CD1c-positive myeloid dendritic cell (primary cell): Measurements from ENCODE around the gene NUP205.

Experiments
- DNase-seq: peaks from one replicate; pipeline ENCODE4 v3.0.0-alpha.2; 2016; ENCODE audit errors: extremely low spot score

The NUP205 gene, protein sequence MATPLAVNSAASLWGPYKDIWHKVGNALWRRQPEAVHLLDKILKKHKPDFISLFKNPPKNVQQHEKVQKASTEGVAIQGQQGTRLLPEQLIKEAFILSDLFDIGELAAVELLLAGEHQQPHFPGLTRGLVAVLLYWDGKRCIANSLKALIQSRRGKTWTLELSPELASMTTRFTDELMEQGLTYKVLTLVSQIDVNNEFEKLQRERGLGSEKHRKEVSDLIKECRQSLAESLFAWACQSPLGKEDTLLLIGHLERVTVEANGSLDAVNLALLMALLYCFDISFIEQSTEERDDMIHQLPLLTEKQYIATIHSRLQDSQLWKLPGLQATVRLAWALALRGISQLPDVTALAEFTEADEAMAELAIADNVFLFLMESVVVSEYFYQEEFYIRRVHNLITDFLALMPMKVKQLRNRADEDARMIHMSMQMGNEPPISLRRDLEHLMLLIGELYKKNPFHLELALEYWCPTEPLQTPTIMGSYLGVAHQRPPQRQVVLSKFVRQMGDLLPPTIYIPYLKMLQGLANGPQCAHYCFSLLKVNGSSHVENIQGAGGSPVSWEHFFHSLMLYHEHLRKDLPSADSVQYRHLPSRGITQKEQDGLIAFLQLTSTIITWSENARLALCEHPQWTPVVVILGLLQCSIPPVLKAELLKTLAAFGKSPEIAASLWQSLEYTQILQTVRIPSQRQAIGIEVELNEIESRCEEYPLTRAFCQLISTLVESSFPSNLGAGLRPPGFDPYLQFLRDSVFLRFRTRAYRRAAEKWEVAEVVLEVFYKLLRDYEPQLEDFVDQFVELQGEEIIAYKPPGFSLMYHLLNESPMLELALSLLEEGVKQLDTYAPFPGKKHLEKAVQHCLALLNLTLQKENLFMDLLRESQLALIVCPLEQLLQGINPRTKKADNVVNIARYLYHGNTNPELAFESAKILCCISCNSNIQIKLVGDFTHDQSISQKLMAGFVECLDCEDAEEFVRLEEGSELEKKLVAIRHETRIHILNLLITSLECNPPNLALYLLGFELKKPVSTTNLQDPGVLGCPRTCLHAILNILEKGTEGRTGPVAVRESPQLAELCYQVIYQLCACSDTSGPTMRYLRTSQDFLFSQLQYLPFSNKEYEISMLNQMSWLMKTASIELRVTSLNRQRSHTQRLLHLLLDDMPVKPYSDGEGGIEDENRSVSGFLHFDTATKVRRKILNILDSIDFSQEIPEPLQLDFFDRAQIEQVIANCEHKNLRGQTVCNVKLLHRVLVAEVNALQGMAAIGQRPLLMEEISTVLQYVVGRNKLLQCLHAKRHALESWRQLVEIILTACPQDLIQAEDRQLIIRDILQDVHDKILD (N-terminal part only)

DNA sequence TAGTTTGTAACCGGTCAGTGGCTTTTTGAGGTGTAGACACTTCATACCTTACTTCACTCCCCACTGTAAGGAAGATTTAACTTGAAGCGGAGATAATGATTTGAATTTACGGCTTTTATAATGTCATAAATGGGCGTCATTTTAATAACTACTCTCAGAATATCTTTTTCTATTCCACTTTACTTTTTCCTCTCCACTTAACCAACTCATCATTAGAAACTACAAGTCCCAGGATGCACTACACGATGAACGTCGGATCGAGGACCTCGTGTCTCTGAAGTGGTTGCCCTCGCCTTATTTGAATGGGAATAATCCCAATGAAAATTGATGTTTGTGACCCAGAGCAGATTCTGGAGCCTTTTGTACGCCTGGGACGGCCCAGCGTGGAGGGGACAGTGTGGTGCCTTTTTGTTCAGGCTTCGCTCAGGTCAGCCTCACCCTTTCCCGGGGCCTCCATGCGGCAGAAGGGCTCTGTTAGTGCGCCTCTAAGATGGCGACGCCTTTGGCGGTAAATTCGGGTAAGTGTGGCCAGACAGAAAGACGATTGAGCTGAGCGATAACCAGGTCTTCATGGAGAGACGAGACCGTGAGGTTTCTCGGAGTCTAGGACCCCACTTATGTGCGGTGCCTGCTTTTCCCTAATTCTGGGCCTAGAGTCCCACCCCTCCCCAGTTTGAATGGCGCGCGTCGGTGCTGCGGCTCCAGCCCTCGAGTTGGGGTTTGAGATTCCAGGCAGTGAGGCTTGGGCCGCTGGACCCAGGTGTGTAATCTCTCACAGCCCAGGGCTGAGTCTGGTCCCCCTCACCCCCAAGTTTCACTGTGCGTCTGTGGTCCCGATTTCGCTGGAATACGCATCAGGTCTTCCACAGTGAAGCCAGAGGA lies at the start of gene NUP205:
NUP205 (plus strand) TSS at position 463 of the 882 bp plus-strand sequence; CDS start at position 491, 28 bp downstream.
- peak; percentile 80 for DNase-seq

DNA sequence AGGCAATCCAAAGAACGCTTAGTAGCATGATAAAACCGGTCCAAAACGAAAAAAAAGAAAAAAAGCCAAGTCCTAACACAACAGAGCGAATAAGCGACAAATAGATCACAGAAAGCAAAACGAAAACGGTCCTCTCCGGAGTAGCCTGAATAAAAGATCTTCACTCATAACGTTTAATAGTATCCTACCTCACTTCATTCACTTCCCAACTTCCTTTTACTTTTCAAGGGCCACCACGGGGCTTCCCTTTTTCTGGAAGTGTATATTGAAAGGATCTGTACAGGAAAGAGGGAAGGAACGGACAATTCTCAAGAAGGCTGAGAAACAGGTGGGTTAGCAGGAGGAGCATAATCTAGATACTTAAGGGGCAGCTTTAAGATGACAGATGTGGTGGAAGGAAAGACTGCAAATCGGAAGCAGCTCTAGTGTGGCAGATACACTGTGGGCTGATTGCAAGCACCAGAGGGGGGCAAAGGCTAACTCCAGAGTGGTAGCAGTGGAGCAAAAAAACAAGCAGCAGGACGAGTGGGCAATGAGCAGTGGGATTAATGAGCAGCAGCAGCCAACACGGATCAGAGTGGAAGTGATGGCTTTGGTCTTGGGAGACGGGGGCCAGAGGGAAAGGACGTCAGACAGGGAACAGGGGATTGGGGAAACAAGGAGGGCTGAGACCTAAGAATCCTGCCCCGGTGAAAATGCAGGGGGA lies 48.7 kb upstream of the NUP205 start:
- DNase-seq = peak; percentile 61

DNA sequence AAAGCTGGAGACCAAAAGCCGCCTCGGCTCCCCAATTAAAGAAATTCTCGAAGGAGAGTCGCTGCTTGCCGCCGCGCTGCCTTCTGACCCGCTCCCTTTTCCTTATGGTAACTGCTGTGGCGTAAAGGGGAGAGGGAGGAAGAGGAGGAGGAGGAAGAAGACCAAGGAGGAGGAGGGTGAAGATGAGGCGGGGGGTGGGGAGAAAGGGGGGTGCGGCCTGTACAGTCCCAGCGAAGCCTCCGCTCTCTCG lies 48.2 kb upstream of the NUP205 start:
- no peak for DNase-seq

DNA sequence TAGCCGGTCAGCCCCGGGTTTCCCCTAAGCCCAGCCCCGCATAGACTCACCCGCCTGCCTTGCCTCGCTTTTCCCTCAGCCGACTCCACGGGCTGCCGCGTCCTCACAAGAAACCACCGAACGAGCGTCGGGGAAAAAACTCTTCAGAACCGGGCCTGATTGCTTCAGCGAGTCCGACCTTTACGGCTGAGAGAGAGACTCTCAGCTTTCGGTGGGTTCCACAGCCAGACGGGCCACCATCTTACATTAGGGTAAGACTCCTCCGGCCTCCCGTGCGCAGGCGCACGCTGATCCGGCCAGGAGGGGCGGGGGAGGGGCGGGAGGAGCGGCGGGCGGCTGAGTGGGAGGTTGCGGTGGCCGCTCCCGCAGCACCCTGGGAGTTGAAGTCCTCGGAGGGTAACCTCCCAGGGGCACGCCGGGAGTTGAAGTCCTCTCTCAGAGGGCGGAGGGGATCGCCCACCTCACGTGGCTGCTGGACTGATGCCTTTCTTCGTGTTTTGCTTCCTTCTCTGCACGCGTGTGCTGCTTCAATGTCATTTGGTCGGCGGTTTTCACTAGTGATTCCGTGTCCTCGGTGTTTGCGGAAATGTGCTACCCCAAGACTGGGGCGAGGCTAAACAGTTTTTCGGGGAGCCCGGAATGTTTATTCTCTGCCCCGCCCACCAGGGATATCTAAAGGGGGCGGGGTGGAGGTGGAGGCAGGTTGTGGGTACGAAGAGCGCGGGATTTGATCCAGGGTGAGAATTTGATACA lies 47.7 kb upstream of the NUP205 start, which contains the start of gene CNOT4:
CNOT4 (minus strand) TSS at position 264 of the 753 bp plus-strand sequence. CDS start 71,771 bp downstream, outside the sequence.
- peak; percentile 98 for DNase-seq

DNA sequence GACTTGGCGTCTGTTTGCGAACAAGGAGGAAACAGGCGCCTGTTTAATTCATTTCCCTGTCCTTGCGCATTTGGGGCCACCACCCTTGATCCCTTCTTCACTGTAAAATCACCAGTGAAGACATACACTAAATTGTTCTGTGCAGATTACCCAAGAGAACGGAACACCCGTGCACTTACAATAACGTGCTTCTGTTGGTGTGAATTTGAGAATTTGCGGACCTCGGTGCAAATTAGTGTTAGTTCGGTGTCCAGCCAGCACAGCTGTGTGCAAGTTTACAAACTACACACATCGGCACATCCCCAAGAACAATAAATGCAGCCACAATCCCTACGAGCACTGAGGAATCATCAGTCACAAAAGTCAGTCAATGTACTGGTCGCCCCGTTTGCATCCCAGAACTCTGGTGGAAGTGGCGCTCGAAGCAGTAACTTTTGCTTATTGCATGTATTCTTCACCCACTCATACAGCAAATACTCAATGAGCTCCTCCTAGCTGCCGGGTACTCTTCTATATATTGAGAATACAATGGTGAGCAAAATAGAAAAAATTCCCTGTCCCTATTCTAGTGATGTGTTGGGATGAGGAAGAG lies 47.0 kb upstream of the NUP205 start:
- no peak for DNase-seq

DNA sequence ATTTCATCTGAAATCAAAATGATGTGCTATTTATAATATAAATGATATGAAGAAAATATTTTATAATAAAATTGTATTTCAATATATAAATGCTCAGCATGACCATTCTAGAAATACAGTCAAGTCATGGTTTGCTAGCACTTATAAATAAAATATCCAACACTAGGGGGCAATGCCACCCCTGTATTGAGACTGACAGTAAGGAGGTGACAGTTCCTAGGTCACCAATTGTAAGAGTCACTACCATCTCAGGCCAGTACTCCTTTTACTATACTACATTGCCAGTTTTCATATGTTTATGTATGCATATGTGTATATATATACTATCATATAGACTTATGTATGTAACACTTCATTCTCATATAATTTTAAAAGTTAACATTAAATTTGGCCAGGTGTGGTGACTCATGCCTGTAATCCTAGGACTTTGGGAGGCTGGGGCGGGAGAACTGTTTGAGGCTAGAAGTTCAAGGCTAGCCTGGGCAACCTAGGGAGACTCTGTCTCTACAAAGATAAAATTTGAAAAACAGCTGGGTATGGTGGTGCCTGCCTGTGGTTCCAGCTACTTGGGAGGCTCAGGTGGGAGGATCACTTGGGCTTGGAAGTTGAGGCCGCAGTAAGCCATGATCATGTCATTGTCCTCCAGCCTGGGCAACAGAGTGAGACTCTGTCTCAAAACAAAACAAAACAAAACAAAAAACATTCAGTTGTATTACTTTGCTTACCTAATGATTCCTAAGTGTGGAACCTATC lies 45.4 kb upstream of the NUP205 start:
- DNase-seq = peak; percentile 85

DNA sequence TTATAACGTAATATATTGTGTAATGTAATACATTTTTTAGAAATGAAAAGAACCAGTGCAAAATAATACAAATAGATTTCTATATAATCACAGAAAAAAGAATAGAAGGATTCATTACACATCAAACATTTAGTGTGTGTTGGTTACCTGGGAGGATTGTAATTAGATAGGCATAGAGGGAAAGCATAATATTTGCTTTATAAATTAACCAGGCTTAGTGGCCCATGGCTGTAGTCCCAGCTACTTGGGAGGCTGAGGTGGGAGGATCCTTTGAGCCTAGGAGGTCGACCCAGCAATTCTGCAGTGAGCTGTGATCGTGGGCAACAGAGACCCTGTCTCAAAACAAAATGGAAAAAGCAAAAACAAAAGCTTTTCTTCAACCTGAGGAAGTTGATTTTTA lies 42.9 kb upstream of the NUP205 start:
- DNase-seq = no peak

DNA sequence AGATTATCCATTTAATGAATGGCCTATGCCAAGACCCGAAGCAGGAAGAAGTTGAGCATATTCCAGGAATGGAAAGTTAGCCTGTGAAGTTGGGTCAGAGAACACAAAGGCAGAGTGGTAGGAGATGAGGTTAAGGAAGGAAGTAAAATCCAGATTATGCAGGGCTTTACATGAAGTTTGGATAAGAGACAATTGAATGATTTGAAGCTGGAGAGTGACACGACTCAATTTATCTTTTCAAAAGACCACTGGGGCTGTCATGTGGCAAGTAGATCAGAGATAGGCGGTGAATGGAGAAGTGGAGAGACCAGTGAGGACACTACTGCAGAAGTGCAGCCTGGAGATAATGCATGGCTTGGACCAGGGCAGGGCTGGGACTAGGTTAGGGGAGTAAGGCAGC lies 40.7 kb upstream of the NUP205 start:
- no peak for DNase-seq

DNA sequence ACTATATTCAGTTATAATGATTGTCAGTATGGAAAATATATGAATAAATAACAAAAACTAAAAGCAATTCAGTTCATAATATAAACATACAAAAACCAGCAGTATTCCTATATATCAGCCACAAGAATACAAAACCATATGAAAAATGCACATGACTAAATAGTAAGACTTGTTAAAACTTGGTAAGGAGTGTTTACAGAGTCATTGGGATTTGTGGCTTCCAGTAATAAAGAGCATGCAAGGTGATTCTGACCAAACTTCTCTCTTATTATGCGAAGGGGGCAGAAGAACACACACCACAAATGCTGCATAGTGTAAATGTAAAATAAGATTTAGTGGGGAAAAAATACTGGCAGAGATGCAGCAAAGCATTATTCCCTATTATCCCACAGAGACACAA lies 39.0 kb upstream of the NUP205 start:
- no peak for DNase-seq

DNA sequence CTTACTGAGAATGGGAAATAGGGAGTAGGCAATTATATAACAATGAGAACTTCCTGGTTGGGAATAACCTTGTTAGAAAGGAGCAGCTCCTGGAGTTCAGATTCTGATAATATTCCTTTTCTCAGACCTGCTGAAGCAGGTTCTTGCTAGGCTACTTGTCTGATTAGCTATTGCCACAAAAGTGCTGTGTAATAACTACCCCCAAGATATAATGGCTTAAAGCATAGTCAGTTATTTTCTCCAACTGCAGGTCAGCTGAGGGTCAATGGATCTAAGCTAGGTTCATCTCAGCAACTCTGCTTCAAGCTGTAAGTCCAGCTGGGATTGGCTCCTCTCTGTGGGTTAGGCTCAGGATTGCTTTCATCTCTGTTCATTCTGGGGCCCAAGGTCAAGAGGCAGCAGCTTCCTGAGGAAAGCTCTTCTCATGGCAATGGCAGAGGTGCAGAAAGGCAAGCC lies 38.5 kb upstream of the NUP205 start:
- DNase-seq = no peak

DNA sequence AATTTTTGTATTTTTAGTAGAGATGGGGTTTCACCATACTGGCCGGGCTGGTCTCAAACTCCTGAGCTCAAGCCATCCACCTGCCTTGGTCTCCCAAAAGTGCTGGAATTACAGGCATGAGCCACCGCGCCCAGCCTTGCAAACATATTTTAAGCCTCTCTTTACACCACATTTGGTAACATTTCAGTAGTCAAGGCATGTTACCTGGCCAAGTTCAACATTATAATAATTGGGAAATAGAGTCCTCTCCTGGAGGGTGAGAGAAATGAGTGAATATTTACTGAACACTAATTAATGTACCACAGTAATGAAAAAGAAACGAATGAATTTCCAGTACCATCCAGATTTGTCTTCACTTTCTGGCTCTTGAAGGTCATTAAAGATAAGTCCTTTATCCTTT lies 37.8 kb upstream of the NUP205 start:
- no peak for DNase-seq

DNA sequence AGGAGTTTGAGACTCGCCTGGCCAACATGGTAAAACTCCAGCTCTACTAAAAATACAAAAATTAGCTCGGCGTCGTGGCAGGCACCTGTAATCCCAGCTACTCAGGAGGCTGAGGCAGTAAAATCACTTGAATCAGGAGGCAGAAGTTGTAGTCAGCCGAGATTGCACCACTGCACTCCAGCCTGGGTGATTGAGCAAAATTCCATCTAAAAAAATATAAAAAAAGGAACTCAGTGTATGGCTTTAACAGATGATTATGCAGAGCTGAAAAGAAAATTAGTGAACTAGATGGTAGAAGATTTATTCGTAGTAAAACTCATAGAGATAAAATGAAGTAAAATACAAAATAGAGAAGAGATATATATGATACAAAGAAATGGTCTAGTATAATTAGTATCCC lies 35.2 kb upstream of the NUP205 start:
- no peak for DNase-seq

DNA sequence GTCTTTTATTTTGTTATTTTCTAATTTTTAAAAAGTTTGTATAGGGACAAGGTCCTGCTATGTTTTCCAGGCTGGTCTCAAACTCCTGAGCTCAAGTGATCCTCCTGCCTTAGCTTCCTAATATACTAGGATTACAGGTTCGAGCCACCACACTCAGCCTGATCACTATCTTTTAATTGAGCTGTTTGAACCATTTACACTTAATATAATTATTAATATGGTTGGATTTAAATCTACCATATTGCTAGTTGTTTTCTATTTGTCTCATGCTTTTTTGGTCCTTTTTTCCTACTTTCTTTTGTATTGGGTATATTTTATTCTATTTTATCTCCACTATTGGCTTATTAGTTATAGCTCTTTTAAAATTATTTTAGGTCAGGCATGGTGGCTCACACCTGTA lies 34.6 kb upstream of the NUP205 start:
- no peak for DNase-seq

DNA sequence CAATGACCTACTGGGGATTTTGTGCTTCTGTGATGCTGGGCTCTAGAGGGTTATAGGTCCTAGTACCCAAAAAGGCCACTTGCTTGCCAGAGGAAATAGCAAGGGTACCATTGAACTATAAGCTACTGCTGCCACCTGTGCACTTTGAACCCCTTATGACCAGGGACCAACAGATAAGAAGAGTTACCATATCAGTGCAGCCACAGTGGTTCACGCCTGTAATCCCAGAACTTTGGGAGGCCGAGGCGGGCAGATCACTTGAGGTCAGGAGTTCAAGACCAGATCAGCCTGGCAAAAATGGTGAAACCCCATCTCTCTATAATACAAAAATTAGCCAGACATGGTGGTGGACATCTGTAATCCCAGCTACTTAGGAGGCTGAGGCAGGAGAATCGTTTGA lies 32.3 kb upstream of the NUP205 start:
- no peak for DNase-seq

DNA sequence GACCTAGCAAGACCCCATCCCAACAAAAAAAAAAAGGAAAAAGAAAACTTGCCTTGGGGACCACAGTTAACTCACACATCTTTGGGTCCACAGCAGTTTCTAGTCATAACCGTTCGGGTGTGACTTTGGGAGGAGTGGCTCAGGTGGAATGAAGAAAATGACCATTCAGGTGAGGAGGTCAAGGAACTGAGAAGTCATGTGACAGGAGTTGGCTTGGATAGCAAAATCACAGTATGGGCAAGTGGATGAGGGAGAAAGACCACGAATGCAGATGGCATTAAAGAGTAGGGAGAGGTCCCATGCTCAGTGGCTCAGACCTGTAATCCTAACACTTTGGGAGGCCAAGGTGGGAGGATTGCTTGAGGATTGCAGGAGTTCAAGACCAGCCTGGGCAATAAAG lies 30.7 kb upstream of the NUP205 start:
- DNase-seq = no peak

DNA sequence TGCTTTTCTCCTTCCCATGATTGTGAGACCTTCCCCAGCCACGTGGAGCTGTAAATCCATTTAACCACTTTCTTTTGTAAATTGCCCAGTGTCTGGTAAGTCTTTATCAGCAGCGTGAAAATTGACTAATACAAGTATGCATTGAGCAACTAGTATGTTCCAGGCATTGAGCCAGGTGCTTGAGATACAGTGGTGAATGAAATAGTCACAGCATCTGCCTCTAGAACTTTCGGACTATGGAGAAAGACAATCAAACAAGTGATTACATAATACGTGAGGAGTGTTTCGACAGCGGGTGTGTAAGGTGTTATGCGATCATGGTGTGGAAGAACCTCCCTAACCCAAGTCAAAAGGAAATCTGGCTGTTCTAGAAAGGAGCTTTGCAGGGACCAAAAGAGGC lies 21.6 kb upstream of the NUP205 start:
- peak; percentile 15 for DNase-seq

DNA sequence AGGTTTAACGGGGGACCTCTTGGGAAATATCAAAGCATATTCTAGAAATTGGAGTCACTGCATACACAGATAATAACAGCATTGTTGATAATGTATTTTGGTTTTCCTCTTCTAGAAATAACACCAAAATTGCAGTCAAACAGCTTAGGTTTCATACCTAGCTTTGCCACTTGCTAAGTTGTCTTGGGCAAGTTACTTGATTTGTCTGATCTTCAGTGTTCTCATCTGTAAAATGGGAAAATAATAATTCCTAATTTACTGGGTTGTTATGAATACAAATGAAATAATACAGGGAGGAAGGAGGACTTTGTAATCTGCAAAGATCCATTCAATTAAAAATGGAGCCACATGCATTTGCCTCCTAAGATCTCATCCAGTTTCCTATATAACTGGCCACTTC lies 20.3 kb upstream of the NUP205 start:
- no peak for DNase-seq

DNA sequence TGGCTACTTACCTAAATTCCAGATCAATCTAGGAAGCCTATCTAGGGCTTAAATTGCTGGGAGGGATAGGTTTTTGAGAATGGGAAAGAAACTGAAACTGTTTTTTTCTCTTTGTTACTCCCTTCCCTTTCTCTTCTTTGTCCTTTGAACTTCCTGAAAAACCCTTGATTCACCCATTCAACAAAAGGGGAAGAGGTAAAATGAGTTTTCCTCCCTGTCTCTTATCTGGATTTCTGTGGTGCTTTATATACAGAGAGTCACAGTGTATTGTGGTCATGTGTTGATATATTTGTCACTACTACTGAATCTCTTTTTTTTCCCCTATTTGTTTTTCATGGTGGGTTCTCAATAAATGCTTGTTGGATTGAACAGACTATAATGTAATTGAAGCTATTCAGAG lies 19.8 kb upstream of the NUP205 start:
- peak; percentile 20 for DNase-seq

DNA sequence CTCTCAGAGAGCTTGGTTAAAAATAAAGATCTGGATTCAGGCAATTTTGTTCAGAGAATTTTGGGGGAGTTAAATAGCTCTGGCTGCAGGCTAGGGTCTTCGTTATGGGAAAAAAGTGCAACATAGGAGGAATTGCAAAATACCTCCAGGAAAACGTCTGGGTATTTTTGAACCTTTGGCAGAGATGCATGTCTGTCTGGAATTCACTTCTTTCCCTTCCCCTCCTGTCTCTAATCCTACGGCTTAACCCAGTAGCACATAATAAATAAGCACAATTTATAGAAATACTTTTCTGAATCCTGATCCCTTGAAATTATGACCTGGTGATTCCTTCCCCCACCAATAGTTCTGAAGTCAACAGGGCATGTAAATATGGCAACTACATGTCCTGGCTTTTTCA lies 19.3 kb upstream of the NUP205 start:
- DNase-seq = no peak
